WTC11 (cell line): ENCODE measurements around the gene RALA. TPM values are rescaled to one million over a fixed set of nuclear protein-coding genes. Genes with fewer than 3 reads are reported as not detected.

Source experiments
- ATAC-seq: fragments of 200-7000 bp; cut with Tn5 transposase; 2 replicates; pipeline ENCODE4 v1.10.0; 2021; ENCODE audit warnings: mild to moderate bottlenecking, moderate library complexity
- CTCF ChIA-PET: fragments of 300-600 bp; sonication (Branson Sonifier 250); formaldehyde crosslinking; loops from one replicate; lab custom pipeline; 2021; ENCODE audit warnings: antibody characterized with exemption; lab: Charles Lee
- POLR2A ChIA-PET: fragments of 350-600 bp; sonication (Branson Sonifier 250); formaldehyde crosslinking; loops from one replicate; lab custom pipeline; 2021; ENCODE audit warnings: antibody characterized with exemption; lab: Charles Lee
- DNase-seq: peaks from one replicate; pipeline ENCODE4 v3.0.0; 2021; ENCODE audit warnings: low spot score
- H3K27ac Mint-ChIP-seq: 2 replicates; pipeline ENCODE4 v1.8.0; 2021; ENCODE audit warnings: mixed read lengths
- H3K27me3 Mint-ChIP-seq: 2 replicates; pipeline ENCODE4 v1.8.0; 2021; ENCODE audit warnings: low read depth, mild to moderate bottlenecking, moderate library complexity, mixed read lengths
- H3K36me3 Mint-ChIP-seq: 2 replicates; pipeline ENCODE4 v1.8.0; 2021; ENCODE audit warnings: mixed read lengths
- H3K4me1 Mint-ChIP-seq: 2 replicates; pipeline ENCODE4 v1.8.0; 2022; ENCODE audit warnings: mixed read lengths
- H3K4me3 Mint-ChIP-seq: 2 replicates; pipeline ENCODE4 v1.8.0; 2021; ENCODE audit warnings: mild to moderate bottlenecking, moderate library complexity, mixed read lengths
- H3K9me3 Mint-ChIP-seq: 2 replicates; pipeline ENCODE4 v1.8.0; 2021; ENCODE audit warnings: mixed read lengths
- CREB1 ChIP-seq: sonication (generic); formaldehyde crosslinking; IDR thresholded peaks from 2 replicates; pipeline ENCODE4 v1.8.0; 2023; ENCODE audit warnings: mild to moderate bottlenecking, missing genetic modification reagents
- ELF4 ChIP-seq: sonication (generic); formaldehyde crosslinking; IDR thresholded peaks from 2 replicates; pipeline ENCODE4 v1.8.1; 2022; ENCODE audit warnings: low read depth, mild to moderate bottlenecking, moderate library complexity, missing genetic modification reagents
- ERG ChIP-seq: fragments of 250-450 bp; sonication (Bioruptor Pico); IDR thresholded peaks from 2 replicates; pipeline ENCODE4 v1.8.0; 2021; ENCODE audit warnings: mild to moderate bottlenecking
- ESRRA ChIP-seq: sonication (generic); formaldehyde crosslinking; IDR thresholded peaks from 2 replicates; pipeline ENCODE4 v1.8.1; 2022; ENCODE audit warnings: mild to moderate bottlenecking, missing genetic modification reagents, borderline replicate concordance
- FOXK1 ChIP-seq: sonication (generic); formaldehyde crosslinking; IDR thresholded peaks from 2 replicates; pipeline ENCODE4 v1.8.0; 2022; ENCODE audit warnings: mild to moderate bottlenecking, moderate library complexity, missing genetic modification reagents
- GTF2I ChIP-seq: fragments of 250-450 bp; sonication (Bioruptor Pico); conservative IDR thresholded peaks from 2 replicates; pipeline ENCODE4 v1.4.0; 2021; ENCODE audit warnings: mild to moderate bottlenecking
- JUN ChIP-seq: sonication (generic); formaldehyde crosslinking; IDR thresholded peaks from 2 replicates; pipeline ENCODE4 v1.8.0; 2023; ENCODE audit warnings: mild to moderate bottlenecking, missing genetic modification reagents
- KAT7 ChIP-seq: sonication (generic); formaldehyde crosslinking; IDR thresholded peaks from 2 replicates; pipeline ENCODE4 v1.8.1; 2023; ENCODE audit warnings: missing genetic modification reagents, mild to moderate bottlenecking, borderline replicate concordance
- MAX ChIP-seq: sonication (generic); formaldehyde crosslinking; IDR thresholded peaks from 2 replicates; pipeline ENCODE4 v1.8.0; 2022; ENCODE audit warnings: mild to moderate bottlenecking, missing genetic modification reagents
- MLX ChIP-seq: sonication (generic); formaldehyde crosslinking; IDR thresholded peaks from 2 replicates; pipeline ENCODE4 v1.8.1; 2023; ENCODE audit warnings: mild to moderate bottlenecking, missing genetic modification reagents, moderate library complexity
- MXD4 ChIP-seq: fragments of 250-450 bp; sonication (Bioruptor Pico); IDR thresholded peaks from 2 replicates; pipeline ENCODE4 v1.8.0; 2021; ENCODE audit warnings: mild to moderate bottlenecking, moderate library complexity, borderline replicate concordance
- MYBL2 ChIP-seq: sonication (generic); formaldehyde crosslinking; IDR thresholded peaks from 2 replicates; pipeline ENCODE4 v1.8.1; 2023; ENCODE audit warnings: mild to moderate bottlenecking, moderate library complexity, missing genetic modification reagents
- NR2C2 ChIP-seq: sonication (generic); formaldehyde crosslinking; IDR thresholded peaks from 2 replicates; pipeline ENCODE4 v1.8.0; 2022; ENCODE audit warnings: mild to moderate bottlenecking, missing genetic modification reagents
- SOX15 ChIP-seq: fragments of 250-450 bp; sonication (Bioruptor Pico); IDR thresholded peaks from 2 replicates; pipeline ENCODE4 v1.9.0; 2021; ENCODE audit warnings: mild to moderate bottlenecking
- TCF7 ChIP-seq: sonication (generic); formaldehyde crosslinking; IDR thresholded peaks from 2 replicates; pipeline ENCODE4 v1.8.0; 2022; ENCODE audit warnings: mild to moderate bottlenecking, low read depth, missing genetic modification reagents, moderate library complexity
- TEAD4 ChIP-seq: sonication (generic); formaldehyde crosslinking; IDR thresholded peaks from 2 replicates; pipeline ENCODE4 v1.8.0; 2022; ENCODE audit warnings: mild to moderate bottlenecking, missing genetic modification reagents
- ZNF232 ChIP-seq: sonication (generic); formaldehyde crosslinking; IDR thresholded peaks from 2 replicates; pipeline ENCODE4 v1.8.0; 2022; ENCODE audit warnings: mild to moderate bottlenecking, missing genetic modification reagents
- ZNF263 ChIP-seq: sonication (generic); formaldehyde crosslinking; IDR thresholded peaks from 2 replicates; pipeline ENCODE4 v1.8.1; 2022; ENCODE audit warnings: low read depth, mild to moderate bottlenecking, moderate library complexity, missing genetic modification reagents
- ZNF396 ChIP-seq: fragments of 250-450 bp; sonication (Bioruptor Pico); IDR thresholded peaks from 2 replicates; pipeline ENCODE4 v1.8.0; 2021; ENCODE audit warnings: mild to moderate bottlenecking, moderate library complexity, borderline replicate concordance
- ZNF671 ChIP-seq: fragments of 250-450 bp; sonication (Bioruptor Pico); IDR thresholded peaks from 2 replicates; pipeline ENCODE4 v1.8.0; 2021; ENCODE audit warnings: mild to moderate bottlenecking
- total RNA-seq: library from RNA; stranded (reverse); gene quantifications from 3 replicates; pipeline ENCODE4 v1.2.3, GENCODE V29; 2021
- TF ChIP-seq, protein P1 (sequence below): fragments of 250-450 bp; sonication (Bioruptor Pico); IDR thresholded peaks from 2 replicates; pipeline ENCODE4 v1.9.0; 2021; ENCODE audit warnings: mild to moderate bottlenecking
- TF ChIP-seq, protein P2 (sequence below): sonication (generic); formaldehyde crosslinking; IDR thresholded peaks from 2 replicates; pipeline ENCODE4 v1.8.0; 2022; ENCODE audit warnings: mild to moderate bottlenecking, missing genetic modification reagents
- TF ChIP-seq, protein P3 (sequence below): sonication (generic); formaldehyde crosslinking; IDR thresholded peaks from 2 replicates; pipeline ENCODE4 v1.8.1; 2023; ENCODE audit warnings: mild to moderate bottlenecking, moderate library complexity, missing genetic modification reagents
- TF ChIP-seq, protein P4 (sequence below): sonication (generic); formaldehyde crosslinking; IDR thresholded peaks from 2 replicates; pipeline ENCODE4 v1.8.1; 2023; ENCODE audit warnings: mild to moderate bottlenecking, missing genetic modification reagents
- TF ChIP-seq, protein P5 (sequence below): fragments of 200-600 bp; IDR thresholded peaks from 2 replicates; pipeline ENCODE4 v1.8.0; 2022; ENCODE audit warnings: antibody characterized with exemption

Gene RALA
- total RNA-seq, 1 experiment from 2014 or later, result 57.3 TPM

DNA sequence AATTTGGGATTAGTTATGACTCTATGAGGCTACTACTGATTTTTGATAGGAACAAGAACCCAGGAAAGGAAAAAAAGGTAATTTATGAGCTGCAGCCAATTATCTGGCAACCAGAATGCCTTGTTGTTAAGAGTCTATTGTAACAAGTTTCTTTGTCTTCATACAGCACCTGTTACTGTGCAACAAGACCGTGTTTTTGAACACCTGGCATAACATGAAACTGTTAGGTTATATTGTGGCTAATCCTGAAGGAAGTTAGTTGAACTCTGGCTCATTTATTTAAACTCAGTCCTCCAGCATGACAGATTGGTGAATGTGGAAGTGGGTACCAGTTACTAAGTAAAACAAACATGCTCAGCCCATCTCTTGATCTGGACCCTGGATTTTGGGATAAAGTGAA, 33.0 kb downstream of the RALA start:
- no peak overlapping the region; the same call in 1 of the 2 replicates for H3K27ac Mint-ChIP-seq

GRCh38 chr7:39659356-39660013, 36.1 kb downstream of the RALA start:
- peaks cover 43% of the 10 kb centered on the region for H3K36me3 Mint-ChIP-seq
- peaks cover 40% of the 10 kb centered on the region for H3K9me3 Mint-ChIP-seq
- DNase-seq (no peak), ATAC-seq (no peak)
- peaks cover 5% of the 10 kb centered on the region for H3K4me1 Mint-ChIP-seq
- H3K4me3 Mint-ChIP-seq, result no peak overlapping the region
- CTCF ChIA-PET, result interaction anchor here (1.2 kb wide), 1 partner anchor 79 kb away, joined by 4 read pairs; no protein-coding TSS in a partner anchor
- POLR2A ChIA-PET, result no interaction called here
- no peak overlapping the region for H3K27ac Mint-ChIP-seq
- no peaks in the 10 kb centered on the region; the same call in 1 of the 2 replicates for H3K27me3 Mint-ChIP-seq
- TF ChIP-seq, protein P1, sequence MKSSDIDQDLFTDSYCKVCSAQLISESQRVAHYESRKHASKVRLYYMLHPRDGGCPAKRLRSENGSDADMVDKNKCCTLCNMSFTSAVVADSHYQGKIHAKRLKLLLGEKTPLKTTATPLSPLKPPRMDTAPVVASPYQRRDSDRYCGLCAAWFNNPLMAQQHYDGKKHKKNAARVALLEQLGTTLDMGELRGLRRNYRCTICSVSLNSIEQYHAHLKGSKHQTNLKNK, result no peak
- TF ChIP-seq KAT7 (CRISPR knock-in tag) (no peak), NR2C2 (CRISPR knock-in tag) (no peak), JUN (no peak), GTF2I (CRISPR knock-in tag) (no peak), ELF4 (CRISPR knock-in tag) (no peak), ZNF396 (CRISPR knock-in tag) (no peak), TEAD4 (no peak), ZNF263 (CRISPR knock-in tag) (no peak), MAX (CRISPR knock-in tag) (no peak), ZNF671 (CRISPR knock-in tag) (no peak), TCF7 (no peak), ERG (CRISPR knock-in tag) (no peak), ESRRA (CRISPR knock-in tag) (no peak), CREB1 (CRISPR knock-in tag) (no peak), MLX (CRISPR knock-in tag) (no peak)
- TF ChIP-seq, protein P2, sequence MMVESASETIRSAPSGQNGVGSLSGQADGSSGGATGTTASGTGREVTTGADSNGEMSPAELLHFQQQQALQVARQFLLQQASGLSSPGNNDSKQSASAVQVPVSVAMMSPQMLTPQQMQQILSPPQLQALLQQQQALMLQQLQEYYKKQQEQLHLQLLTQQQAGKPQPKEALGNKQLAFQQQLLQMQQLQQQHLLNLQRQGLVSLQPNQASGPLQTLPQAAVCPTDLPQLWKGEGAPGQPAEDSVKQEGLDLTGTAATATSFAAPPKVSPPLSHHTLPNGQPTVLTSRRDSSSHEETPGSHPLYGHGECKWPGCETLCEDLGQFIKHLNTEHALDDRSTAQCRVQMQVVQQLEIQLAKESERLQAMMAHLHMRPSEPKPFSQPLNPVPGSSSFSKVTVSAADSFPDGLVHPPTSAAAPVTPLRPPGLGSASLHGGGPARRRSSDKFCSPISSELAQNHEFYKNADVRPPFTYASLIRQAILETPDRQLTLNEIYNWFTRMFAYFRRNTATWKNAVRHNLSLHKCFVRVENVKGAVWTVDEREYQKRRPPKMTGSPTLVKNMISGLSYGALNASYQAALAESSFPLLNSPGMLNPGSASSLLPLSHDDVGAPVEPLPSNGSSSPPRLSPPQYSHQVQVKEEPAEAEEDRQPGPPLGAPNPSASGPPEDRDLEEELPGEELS (CRISPR knock-in tag), result no peak

More for the DNA sequence above, 33.0 kb downstream of the RALA start:
- Mint-ChIP-seq H3K27me3 (no peaks in the 10 kb centered on the region), H3K4me3 (no peak overlapping the region), H3K36me3 (peaks cover 28% of the 10 kb centered on the region), H3K9me3 (peaks cover 24% of the 10 kb centered on the region), H3K4me1 (no peaks in the 10 kb centered on the region)
- no peak for TF ChIP-seq ZNF232 (CRISPR knock-in tag)
- TF ChIP-seq MXD4 (CRISPR knock-in tag), result no peak
- no peak for TF ChIP-seq MYBL2 (CRISPR knock-in tag)
- TF ChIP-seq, protein P3, sequence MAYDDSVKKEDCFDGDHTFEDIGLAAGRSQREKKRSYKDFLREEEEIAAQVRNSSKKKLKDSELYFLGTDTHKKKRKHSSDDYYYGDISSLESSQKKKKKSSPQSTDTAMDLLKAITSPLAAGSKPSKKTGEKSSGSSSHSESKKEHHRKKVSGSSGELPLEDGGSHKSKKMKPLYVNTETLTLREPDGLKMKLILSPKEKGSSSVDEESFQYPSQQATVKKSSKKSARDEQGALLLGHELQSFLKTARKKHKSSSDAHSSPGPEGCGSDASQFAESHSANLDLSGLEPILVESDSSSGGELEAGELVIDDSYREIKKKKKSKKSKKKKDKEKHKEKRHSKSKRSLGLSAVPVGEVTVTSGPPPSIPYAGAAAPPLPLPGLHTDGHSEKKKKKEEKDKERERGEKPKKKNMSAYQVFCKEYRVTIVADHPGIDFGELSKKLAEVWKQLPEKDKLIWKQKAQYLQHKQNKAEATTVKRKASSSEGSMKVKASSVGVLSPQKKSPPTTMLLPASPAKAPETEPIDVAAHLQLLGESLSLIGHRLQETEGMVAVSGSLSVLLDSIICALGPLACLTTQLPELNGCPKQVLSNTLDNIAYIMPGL (CRISPR knock-in tag), result no peak
- TF ChIP-seq ZNF396 (CRISPR knock-in tag), result no peak
- no peak for TF ChIP-seq SOX15 (CRISPR knock-in tag)
- TF ChIP-seq FOXK1 (CRISPR knock-in tag), result no peak
- TF ChIP-seq, protein P4, sequence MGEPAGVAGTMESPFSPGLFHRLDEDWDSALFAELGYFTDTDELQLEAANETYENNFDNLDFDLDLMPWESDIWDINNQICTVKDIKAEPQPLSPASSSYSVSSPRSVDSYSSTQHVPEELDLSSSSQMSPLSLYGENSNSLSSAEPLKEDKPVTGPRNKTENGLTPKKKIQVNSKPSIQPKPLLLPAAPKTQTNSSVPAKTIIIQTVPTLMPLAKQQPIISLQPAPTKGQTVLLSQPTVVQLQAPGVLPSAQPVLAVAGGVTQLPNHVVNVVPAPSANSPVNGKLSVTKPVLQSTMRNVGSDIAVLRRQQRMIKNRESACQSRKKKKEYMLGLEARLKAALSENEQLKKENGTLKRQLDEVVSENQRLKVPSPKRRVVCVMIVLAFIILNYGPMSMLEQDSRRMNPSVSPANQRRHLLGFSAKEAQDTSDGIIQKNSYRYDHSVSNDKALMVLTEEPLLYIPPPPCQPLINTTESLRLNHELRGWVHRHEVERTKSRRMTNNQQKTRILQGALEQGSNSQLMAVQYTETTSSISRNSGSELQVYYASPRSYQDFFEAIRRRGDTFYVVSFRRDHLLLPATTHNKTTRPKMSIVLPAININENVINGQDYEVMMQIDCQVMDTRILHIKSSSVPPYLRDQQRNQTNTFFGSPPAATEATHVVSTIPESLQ (CRISPR knock-in tag), result no peak
- TF ChIP-seq, protein P5, sequence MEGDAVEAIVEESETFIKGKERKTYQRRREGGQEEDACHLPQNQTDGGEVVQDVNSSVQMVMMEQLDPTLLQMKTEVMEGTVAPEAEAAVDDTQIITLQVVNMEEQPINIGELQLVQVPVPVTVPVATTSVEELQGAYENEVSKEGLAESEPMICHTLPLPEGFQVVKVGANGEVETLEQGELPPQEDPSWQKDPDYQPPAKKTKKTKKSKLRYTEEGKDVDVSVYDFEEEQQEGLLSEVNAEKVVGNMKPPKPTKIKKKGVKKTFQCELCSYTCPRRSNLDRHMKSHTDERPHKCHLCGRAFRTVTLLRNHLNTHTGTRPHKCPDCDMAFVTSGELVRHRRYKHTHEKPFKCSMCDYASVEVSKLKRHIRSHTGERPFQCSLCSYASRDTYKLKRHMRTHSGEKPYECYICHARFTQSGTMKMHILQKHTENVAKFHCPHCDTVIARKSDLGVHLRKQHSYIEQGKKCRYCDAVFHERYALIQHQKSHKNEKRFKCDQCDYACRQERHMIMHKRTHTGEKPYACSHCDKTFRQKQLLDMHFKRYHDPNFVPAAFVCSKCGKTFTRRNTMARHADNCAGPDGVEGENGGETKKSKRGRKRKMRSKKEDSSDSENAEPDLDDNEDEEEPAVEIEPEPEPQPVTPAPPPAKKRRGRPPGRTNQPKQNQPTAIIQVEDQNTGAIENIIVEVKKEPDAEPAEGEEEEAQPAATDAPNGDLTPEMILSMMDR, result no peak
- DNase-seq (no peak), ATAC-seq (no peak)
- POLR2A ChIA-PET, result no interaction called here
- CTCF ChIA-PET, result no interaction called here
